Measurements from ENCODE around the gene OPRD1.
A peak's percentile ranks its signal among the peaks of the same experiment; 100 is the strongest.

The OPRD1 gene

DNA sequence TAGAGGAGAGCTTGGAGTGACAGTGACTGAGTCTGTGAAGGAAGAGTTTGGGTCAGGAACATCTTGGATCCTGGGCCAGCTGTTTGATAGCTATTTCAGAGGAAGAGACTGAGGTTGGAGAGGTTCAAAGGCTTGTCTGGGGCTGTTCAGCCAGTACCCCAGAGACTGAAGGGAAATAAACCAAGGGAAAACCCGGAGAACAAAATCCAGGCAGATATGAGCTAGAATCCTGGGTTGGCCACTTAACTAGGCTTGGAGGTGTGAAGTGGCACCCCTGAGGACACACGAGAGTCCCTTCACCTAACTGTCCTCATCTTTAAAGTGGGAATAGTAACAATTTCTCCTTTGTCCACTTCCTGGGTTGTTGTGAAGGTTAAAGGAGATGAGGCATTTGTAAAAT lies 79.3 kb downstream of the OPRD1 start:
- POLR2A ChIA-PET, result interaction anchor here (0.8 to 1.2 kb wide), 3 partner anchors 11 to 326 kb away, joined by 3 to 4 read pairs (median 3); partner anchors contain the start of gene EPB41
- no peaks in the 10 kb centered on the region for H3K4me1 ChIP-seq (ENCODE audit: control insufficient read depth, insufficient read depth, low read length)
- peaks cover 0 to 10% of the 10 kb centered on the region in 2 experiments; a peak in 2 of 3 replicates for H3K36me3 ChIP-seq (ENCODE audit: control insufficient read depth in 2 of 2, insufficient read depth in 1 of 2, low read length in 2 of 2)
- no peaks in the 10 kb centered on the region for H3K9me3 ChIP-seq (ENCODE audit: control insufficient read depth, insufficient read depth, low read depth, low read length)
- CTCF ChIA-PET, result interaction anchor here (0.5 to 1.6 kb wide), 4 partner anchors 9 to 320 kb away, joined by 3 to 7 read pairs (median 4); no protein-coding TSS in a partner anchor
- no peak overlapping the region for H3K4me3 ChIP-seq (ENCODE audit: low read depth, low read length)
- 0 out of 2 replicates have a peak, but pooled peaks have one; percentile 7 for TF ChIP-seq ZEB2 (tag by site-specific recombination; IDR thresholded peaks at IDR 0.05)
- TF ChIP-seq ZFHX2 (tag by site-specific recombination; conservative IDR thresholded peaks at IDR 0.05), result no peak
- TF ChIP-seq ZNF449 (tag by site-specific recombination; IDR thresholded peaks at IDR 0.05), result no peak
- TF ChIP-seq ZNF18 (tag by site-specific recombination; IDR thresholded peaks at IDR 0.05), result peak; percentile 77
- no peak overlapping the region for H3K27ac ChIP-seq (ENCODE audit: extremely low read depth, low read depth, low read length)

DNA sequence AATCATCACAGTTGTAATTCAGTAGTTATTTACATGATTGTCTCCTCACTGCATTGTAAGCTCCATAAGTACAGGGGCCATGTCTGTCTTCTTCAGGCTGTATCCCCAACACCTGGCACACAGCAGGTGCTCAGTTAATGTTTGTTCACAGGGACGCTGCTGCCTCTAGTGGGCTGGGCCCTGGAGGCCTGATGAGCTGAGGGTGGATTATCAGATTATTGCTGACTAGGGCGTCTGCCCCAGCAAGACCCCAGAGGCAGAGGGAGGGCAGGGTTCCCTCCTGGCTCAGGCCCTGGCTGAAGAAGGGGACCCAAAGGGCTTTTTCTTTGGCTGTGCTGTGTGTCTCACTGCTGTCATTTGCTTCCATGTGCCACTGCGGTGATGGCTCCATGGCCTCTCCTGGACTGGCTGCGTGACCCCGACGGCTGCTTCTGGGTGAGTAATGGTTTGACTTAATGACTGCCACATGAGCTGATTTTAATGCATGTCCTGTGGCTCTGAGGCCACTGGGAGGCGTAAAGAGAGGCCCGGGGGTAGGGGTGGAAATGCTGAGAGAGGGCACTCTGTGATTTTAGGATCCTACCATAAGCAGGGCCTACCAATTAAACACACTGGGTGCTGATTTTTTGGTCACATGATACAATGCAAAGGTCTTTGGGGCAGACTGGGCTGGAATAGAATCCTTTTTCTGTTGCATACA lies 81.6 kb downstream of the OPRD1 start:
- H3K36me3 ChIP-seq (ENCODE audit: control insufficient read depth in 2 of 2, insufficient read depth in 1 of 2, low read length in 2 of 2), result peaks cover 0 to 10% of the 10 kb centered on the region in 2 experiments; a peak in 2 of 3 replicates
- H3K9me3 ChIP-seq (ENCODE audit: control insufficient read depth, insufficient read depth, low read depth, low read length), result no peaks in the 10 kb centered on the region
- POLR2A ChIA-PET, result interaction anchor here (1.3 kb wide), 1 partner anchor 9 kb away, joined by 4 read pairs; no protein-coding TSS in a partner anchor
- no peaks in the 10 kb centered on the region for H3K4me1 ChIP-seq (ENCODE audit: control insufficient read depth, insufficient read depth, low read length)
- CTCF ChIA-PET, result interaction anchor here (0.6 to 3.1 kb wide), 10 partner anchors 9 to 309 kb away, joined by 3 to 29 read pairs (median 3); no protein-coding TSS in a partner anchor
- no peak overlapping the region for H3K4me3 ChIP-seq (ENCODE audit: low read depth, low read length)
- no peak overlapping the region for H3K27ac ChIP-seq (ENCODE audit: extremely low read depth, low read depth, low read length)
- TF ChIP-seq PATZ1 (tag by site-specific recombination; IDR thresholded peaks at IDR 0.05), result 0 out of 2 replicates have a peak, but pooled peaks have one; percentile 29
- TF ChIP-seq ZFP37 (tag by site-specific recombination; IDR thresholded peaks at IDR 0.05), result no peak
- peak; percentile 54 for TF ChIP-seq ZNF654 (tag by site-specific recombination; IDR thresholded peaks at IDR 0.05; ENCODE audit: low read depth)
- TF ChIP-seq GFI1B (tag by site-specific recombination; IDR thresholded peaks at IDR 0.05), result 0 out of 2 replicates have a peak, but pooled peaks have one; percentile 43
- peak; percentile 64 for TF ChIP-seq ZBTB20 (tag by site-specific recombination; IDR thresholded peaks at IDR 0.05)
- no peak for TF ChIP-seq ZNF571 (tag by site-specific recombination; IDR thresholded peaks at IDR 0.05)
- peak; percentile 69; the same call in 1 of the 2 replicates for TF ChIP-seq ZNF660 (tag by site-specific recombination; IDR thresholded peaks at IDR 0.05)
- TF ChIP-seq ZBTB21 (tag by site-specific recombination; IDR thresholded peaks at IDR 0.05), result no peak
- TF ChIP-seq TRIM28 (IDR thresholded peaks at IDR 0.05; ENCODE audit: borderline replicate concordance, low read length), result 0 out of 2 replicates have a peak, but pooled peaks have one; percentile 61
- no peak for TF ChIP-seq ZNF473 (tag by site-specific recombination; IDR thresholded peaks at IDR 0.05)
- peak; percentile 63 for TF ChIP-seq ZIC2 (tag by site-specific recombination; IDR thresholded peaks at IDR 0.05)
- TF ChIP-seq ZNF629 (tag by site-specific recombination; IDR thresholded peaks at IDR 0.05), result 0 out of 2 replicates have a peak, but pooled peaks have one; percentile 22
- peak; percentile 25; the same call in 1 of the 2 replicates for TF ChIP-seq SP7 (tag by site-specific recombination; IDR thresholded peaks at IDR 0.05)
- TF ChIP-seq TCF7L2 (IDR thresholded peaks at IDR 0.05; ENCODE audit: borderline replicate concordance, low read depth, low read length), result no peak
- no peak for TF ChIP-seq ZNF366 (tag by site-specific recombination; conservative IDR thresholded peaks at IDR 0.05)
- TF ChIP-seq PRDM10 (tag by site-specific recombination; IDR thresholded peaks at IDR 0.05), result peak; percentile 73
- TF ChIP-seq ZNF664 (tag by site-specific recombination; IDR thresholded peaks at IDR 0.05), result peak; percentile 91; the same call in 1 of the 2 replicates
- 0 out of 2 replicates have a peak, but pooled peaks have one; percentile 34 for TF ChIP-seq OSR2 (tag by site-specific recombination; IDR thresholded peaks at IDR 0.05)
- TF ChIP-seq, protein P1, sequence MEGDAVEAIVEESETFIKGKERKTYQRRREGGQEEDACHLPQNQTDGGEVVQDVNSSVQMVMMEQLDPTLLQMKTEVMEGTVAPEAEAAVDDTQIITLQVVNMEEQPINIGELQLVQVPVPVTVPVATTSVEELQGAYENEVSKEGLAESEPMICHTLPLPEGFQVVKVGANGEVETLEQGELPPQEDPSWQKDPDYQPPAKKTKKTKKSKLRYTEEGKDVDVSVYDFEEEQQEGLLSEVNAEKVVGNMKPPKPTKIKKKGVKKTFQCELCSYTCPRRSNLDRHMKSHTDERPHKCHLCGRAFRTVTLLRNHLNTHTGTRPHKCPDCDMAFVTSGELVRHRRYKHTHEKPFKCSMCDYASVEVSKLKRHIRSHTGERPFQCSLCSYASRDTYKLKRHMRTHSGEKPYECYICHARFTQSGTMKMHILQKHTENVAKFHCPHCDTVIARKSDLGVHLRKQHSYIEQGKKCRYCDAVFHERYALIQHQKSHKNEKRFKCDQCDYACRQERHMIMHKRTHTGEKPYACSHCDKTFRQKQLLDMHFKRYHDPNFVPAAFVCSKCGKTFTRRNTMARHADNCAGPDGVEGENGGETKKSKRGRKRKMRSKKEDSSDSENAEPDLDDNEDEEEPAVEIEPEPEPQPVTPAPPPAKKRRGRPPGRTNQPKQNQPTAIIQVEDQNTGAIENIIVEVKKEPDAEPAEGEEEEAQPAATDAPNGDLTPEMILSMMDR (tag by site-specific recombination; IDR thresholded peaks at IDR 0.05), result peak; percentile 70

Measured in HEK293 (cell line).